GM10248 (cell line): ENCODE results near the gene GABRE.

Source experiments
- CTCF ChIA-PET: fragments of 300-600 bp; sonication (Branson Sonifier 250); formaldehyde crosslinking; extraction: SDS; loops from one replicate; lab custom pipeline; 2021; ENCODE audit warnings: antibody characterized with exemption; lab: Yijun Ruan, JAX
- POLR2A ChIA-PET: fragments of 350-650 bp; sonication (Branson Sonifier 250); formaldehyde crosslinking; extraction: SDS; loops from one replicate; lab custom pipeline; 2020; ENCODE audit warnings: antibody characterized with exemption; lab: Yijun Ruan, JAX
- DNase-seq: peaks from one replicate; pipeline ENCODE4 v3.0.0; 2012; ENCODE audit errors: extremely low spot score
- TF ChIP-seq, protein P1 (sequence below): IDR thresholded peaks from 2 replicates; pipeline ENCODE4 v1.5.1; 2012; ENCODE audit warnings: mild to moderate bottlenecking, low read depth; ENCODE audit errors: extremely low read depth, missing control alignments, control extremely low read depth

The GABRE gene

DNA sequence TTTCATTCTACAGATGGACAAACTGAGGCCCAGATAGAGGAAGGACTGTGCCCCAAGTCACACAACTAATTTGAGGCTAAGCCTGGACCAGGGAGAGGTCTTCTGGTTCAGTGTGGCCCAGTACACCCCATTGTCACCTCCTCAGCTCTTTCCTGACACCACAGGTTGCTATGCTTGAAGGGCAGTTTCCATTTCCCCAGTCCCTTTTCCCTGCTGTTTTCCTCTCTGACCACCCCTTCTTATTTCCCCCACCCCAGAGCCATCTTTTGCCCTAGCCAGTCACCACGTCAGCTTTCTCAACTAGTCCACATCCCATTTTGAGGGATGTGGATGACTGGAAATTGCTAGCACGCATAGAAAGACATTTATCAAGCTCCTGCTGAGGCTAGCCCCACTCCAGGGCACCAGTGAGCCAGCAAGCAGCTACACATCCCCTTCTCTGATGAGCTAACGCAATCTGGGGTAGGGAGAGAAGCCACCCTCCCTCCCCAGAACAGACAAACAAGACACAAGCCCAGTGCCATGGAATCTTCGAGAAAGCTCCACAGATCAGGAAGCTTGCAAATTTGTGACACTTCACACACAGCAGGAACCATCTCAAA is 1.3 kb downstream of the GABRE start:
- ChIA-PET CTCF (no interaction called here), POLR2A (no interaction called here)
- DNase-seq = no peak
- TF ChIP-seq, protein P1, sequence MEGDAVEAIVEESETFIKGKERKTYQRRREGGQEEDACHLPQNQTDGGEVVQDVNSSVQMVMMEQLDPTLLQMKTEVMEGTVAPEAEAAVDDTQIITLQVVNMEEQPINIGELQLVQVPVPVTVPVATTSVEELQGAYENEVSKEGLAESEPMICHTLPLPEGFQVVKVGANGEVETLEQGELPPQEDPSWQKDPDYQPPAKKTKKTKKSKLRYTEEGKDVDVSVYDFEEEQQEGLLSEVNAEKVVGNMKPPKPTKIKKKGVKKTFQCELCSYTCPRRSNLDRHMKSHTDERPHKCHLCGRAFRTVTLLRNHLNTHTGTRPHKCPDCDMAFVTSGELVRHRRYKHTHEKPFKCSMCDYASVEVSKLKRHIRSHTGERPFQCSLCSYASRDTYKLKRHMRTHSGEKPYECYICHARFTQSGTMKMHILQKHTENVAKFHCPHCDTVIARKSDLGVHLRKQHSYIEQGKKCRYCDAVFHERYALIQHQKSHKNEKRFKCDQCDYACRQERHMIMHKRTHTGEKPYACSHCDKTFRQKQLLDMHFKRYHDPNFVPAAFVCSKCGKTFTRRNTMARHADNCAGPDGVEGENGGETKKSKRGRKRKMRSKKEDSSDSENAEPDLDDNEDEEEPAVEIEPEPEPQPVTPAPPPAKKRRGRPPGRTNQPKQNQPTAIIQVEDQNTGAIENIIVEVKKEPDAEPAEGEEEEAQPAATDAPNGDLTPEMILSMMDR = no peak

DNA sequence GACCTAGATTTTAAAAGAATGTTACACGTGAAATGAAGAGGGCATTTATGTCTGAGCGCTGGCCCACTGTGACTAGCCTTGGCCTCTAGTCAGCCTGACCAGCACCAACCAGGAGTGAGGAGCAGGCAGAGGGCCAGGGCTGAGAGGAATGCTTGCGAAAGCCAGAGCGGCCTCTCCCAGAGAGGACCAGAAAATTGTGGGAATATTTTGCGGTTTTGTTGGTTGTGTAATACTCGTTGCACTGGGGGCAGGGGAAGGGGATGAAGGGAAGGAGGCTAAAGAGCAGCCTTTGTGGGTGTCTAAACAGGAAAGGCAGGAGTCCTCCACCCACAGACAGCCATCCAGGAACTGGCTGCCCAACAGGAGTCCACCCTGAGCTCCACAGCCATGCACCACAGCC is 3.8 kb downstream of the GABRE start:
- no peak for DNase-seq
- POLR2A ChIA-PET = no interaction called here
- CTCF ChIA-PET = no interaction called here
- TF ChIP-seq, protein P1 = no peak

DNA sequence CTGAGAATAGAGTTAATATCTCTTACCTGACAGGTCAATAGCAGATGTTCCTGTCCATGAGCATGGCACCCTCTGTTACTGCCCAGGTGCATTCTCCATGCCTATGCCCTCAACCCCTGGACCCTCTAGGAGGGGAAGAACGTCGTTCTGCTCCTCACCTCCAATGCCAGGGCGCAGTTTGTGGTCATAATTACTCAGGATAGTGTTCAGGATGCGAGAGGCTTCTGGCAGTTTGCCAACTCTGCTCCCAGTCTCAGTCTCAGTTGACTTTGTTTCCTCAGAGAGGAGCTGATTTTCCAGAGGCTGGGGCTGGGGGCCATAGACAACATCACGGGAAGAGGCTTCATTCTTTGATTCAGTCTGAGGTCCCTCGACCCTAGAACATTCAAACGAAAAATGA is 4.4 kb downstream of the GABRE start:
- ChIA-PET CTCF (no interaction called here), POLR2A (no interaction called here)

DNA sequence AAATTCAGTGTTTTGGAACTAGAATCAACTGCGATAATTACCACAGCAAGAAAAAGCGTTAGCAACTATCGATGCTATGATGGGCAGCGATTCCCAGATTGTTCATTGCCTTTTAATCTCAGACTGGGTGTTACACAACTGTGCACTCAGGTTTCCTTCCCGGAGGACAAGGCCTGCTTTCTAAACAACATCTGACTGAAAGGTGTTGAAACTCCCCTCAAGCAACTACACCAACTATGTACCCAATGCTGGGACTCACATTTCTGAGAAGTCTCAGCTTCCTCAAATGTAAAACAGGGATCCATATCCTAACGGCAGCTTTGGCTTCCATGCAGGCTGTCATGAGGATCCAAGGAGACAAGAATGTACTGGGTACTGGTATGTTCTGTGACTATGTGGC is 8.2 kb downstream of the GABRE start:
- TF ChIP-seq, protein P1 = no peak
- ChIA-PET CTCF (no interaction called here), POLR2A (no interaction called here)
- no peak for DNase-seq

More for the DNA sequence above, 4.4 kb downstream of the GABRE start:
- TF ChIP-seq, protein P1 = no peak
- DNase-seq = no peak

DNA sequence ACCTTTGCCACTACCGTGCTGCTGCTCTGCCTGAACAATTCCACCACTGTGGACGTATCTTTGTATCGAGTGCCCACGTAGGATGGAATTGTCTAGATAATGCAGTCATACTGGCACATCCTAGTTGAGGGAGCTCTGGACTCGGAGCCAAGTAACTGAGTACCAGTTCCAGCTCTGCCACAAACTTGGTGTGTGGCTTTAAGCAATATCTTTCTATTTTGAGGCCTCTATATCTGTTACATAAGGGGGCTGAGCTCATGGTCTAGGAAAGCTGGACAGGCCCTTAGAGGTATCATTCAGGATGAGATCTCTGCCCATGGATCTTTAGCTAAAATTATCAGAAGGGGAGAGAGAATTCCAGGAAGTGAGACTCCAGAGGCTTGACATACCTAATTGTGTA is 12.4 kb downstream of the GABRE start:
- TF ChIP-seq, protein P1 = no peak

DNA sequence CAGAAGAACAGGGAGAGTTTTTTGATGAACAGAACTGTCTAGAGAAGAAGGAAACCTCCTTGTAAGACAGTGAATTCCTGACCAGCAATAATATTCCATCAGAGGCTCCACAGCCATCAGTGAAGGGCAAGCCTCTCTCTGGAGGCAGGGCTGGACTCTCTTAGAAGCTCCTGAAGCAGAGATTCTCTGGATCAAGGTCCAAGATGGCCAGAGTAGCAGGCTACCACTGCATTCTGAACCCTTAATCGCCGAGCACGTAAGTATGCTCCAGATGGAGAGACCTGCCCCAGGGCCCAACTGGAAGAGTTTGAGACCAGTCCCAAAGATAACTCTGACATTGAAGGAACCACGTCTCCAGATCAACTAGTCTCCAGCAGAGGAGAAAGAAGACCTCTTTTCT is 16.4 kb downstream of the GABRE start:
- CTCF ChIA-PET = no interaction called here
- TF ChIP-seq, protein P1 = no peak
- POLR2A ChIA-PET = no interaction called here
- no peak for DNase-seq

More for the DNA sequence above, 12.4 kb downstream of the GABRE start:
- no peak for DNase-seq
- POLR2A ChIA-PET = no interaction called here
- CTCF ChIA-PET = no interaction called here

DNA sequence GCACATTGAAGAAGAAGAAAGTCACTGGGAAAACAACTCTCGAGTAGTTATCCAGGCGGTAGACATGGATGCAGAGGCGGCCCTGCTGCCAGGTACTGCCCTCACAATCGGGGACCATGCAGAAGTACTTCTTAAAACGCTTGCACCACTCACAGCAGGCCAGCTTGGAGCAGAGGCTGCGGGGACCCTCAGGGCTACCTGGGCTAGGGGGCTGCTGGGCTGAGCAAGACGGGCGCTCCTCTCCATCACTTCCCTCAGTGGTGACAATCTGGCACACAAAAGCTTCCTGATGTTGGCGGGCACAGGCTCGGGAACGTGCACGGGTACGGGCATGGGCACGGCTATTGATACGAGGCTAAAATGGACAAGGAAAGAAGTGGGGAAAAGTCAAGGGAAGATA is 19.7 kb downstream of the GABRE start:
- DNase-seq = no peak
- TF ChIP-seq, protein P1 = no peak
- ChIA-PET CTCF (no interaction called here), POLR2A (no interaction called here)
